ENCODE data around the gene IGF2BP3. TPM values are rescaled to one million over a fixed set of nuclear protein-coding genes. Genes with fewer than 3 reads are reported as not detected.

IGF2BP3 gene
- total RNA-seq, 4 donors from 2014 or later, result 0.15 TPM; not detected in 3

DNA sequence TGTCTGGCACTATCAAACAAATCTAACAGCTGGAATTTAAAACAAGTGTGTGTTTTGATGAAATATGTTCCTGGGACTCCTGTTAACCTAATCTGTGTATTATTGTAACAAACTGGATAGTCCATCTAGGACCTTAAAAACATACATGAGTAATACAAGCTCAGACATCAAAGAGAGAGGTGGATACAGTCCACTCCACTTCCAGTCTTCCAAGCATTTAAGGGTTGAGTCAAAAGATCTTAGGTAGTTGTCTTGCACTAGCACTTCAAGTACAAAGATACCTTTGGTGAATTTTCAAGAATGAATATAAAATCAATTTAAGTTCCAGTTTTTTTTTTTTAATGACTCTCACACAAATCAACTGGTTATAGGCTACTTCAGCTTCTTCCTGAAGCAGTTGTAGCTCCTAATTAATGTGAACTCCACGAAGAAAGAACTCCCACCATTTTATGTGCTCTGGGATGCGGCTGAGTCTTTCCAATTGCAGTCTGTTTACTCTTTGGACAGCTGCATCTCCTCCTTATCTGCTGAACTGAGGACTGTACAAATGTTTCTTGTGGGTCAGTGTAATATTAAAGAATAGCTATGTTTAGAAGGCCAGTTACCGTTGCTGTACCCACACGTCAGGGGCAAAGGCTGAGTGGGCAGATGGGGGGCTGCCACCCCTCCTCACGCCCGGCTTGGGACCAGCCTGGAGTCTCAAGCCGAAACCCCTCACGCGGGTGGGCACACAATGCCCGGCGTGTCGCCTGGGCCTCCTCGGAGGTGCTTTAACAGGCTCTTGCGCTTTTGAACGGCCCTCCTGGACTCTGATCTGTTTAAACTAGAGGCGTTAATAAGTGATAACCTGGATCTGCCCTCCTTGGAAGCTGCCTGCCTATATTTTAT lies 2.9 kb upstream of the IGF2BP3 start:
- no peak for DNase-seq (ENCODE audit: low spot score in 2 of 2)
- H3K4me3 ChIP-seq (ENCODE audit: low read depth, poor library complexity, severe bottlenecking), result no peak overlapping the region
- no peak for TF ChIP-seq POLR2A (IDR thresholded peaks at IDR 0.05)
- TF ChIP-seq, protein P1, sequence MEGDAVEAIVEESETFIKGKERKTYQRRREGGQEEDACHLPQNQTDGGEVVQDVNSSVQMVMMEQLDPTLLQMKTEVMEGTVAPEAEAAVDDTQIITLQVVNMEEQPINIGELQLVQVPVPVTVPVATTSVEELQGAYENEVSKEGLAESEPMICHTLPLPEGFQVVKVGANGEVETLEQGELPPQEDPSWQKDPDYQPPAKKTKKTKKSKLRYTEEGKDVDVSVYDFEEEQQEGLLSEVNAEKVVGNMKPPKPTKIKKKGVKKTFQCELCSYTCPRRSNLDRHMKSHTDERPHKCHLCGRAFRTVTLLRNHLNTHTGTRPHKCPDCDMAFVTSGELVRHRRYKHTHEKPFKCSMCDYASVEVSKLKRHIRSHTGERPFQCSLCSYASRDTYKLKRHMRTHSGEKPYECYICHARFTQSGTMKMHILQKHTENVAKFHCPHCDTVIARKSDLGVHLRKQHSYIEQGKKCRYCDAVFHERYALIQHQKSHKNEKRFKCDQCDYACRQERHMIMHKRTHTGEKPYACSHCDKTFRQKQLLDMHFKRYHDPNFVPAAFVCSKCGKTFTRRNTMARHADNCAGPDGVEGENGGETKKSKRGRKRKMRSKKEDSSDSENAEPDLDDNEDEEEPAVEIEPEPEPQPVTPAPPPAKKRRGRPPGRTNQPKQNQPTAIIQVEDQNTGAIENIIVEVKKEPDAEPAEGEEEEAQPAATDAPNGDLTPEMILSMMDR (IDR thresholded peaks at IDR 0.05), result no peak
- 32 to 34% methylated on average over 16 of the region's 16 CpGs for WGBS, 2 donors
- intact Hi-C loops (cut with DNase I; ENCODE audit: low total_unique reads), result no loop called here

DNA sequence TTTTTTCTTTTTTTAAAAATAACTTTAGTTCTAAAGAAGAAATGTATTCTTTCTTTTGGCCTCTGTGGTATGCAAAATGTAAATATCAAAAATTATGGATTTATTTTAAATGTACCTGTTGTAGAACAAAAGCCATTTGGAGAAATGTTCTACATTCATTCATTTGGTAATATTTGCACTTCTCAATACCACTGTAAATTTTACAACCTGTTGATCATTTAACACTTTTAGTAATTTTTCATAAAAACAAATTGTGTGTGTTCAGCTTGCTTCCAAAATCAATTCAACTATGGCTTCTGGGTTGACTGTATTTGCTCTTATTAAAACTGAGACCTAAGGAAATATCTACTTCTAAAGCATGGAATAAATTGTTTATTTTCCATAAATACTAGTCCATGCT lies 2.3 kb upstream of the IGF2BP3 start:
- TF ChIP-seq, protein P1 (IDR thresholded peaks at IDR 0.05), result no peak
- TF ChIP-seq POLR2A (IDR thresholded peaks at IDR 0.05), result no peak
- DNase-seq (ENCODE audit: low spot score in 2 of 2), result no peak
- intact Hi-C loops (cut with DNase I; ENCODE audit: low total_unique reads), result no loop called here
- H3K4me3 ChIP-seq (ENCODE audit: low read depth, poor library complexity, severe bottlenecking), result no peak overlapping the region

DNA sequence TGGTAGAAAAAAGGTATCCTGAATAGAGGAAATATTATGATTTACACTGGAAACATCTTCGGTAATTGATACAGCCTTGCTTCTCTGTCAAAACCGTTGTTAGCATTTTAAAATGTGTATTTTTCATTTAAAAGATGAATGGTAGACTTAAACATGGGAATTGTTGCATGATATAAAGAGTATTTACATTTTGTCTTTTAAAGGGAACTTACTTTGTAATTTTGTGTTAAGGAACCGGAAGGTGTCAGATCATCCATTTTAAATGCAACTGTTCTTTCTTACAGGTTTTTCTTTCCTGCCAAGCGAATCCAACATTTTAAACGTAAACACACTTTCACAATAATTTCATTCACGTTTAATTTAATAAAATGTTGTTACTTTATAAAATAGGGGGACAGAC lies 1.8 kb upstream of the IGF2BP3 start:
- 74 to 77% methylated on average over 6 of the region's 6 CpGs for WGBS, 2 donors
- intact Hi-C loops (cut with DNase I; ENCODE audit: low total_unique reads), result no loop called here
- no peak for DNase-seq (ENCODE audit: low spot score in 2 of 2)
- TF ChIP-seq, protein P1 (IDR thresholded peaks at IDR 0.05), result no peak
- no peak for TF ChIP-seq POLR2A (IDR thresholded peaks at IDR 0.05)
- H3K4me3 ChIP-seq (ENCODE audit: low read depth, poor library complexity, severe bottlenecking), result no peak overlapping the region

DNA sequence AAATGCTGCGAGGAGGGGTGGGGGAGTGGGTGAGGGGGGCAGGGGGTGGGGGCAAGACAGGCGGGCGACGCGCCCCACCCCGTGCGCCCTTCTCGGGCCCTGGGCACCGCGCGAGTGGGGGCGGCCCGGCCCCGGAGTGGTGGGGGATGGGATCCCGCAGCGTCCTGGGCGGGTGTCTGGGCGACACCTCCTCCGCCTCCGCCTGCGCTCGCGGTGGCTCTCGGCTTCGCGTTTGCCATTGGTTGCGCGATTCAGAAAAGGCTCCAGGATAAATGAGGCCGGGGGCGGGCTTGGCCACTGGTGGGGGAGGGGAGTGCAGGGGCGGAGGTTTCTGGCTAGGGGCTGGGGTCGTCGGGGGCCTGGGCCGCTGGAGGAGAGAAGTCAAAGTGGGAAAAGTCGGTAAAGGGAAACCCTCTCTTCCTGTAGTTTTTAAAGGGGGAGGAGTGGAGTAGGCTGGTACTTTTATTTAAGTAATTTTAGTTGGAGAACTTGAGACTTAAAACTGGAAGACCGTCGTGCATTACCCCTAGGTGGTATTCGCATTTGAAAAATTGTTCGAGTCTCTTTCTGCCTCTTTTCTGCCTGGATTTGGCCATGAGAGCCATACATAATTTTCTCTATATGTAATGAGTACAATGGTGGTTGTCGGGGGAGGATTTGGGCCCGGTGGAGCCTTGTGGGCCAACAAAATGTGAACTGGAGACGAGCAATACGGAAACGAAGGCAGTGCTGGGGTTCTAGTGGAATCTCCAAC lies 992 bp upstream of the IGF2BP3 start:
- DNase-seq (ENCODE audit: low spot score in 2 of 2), result no peak
- intact Hi-C loops (cut with DNase I; ENCODE audit: low total_unique reads), result no loop called here
- 11 to 14% methylated on average over 34 to 43 of the region's 44 CpGs for WGBS, 2 donors
- TF ChIP-seq, protein P1 (IDR thresholded peaks at IDR 0.05), result no peak
- no peak for TF ChIP-seq POLR2A (IDR thresholded peaks at IDR 0.05)
- no peak overlapping the region for H3K4me3 ChIP-seq (ENCODE audit: low read depth, poor library complexity, severe bottlenecking)

DNA sequence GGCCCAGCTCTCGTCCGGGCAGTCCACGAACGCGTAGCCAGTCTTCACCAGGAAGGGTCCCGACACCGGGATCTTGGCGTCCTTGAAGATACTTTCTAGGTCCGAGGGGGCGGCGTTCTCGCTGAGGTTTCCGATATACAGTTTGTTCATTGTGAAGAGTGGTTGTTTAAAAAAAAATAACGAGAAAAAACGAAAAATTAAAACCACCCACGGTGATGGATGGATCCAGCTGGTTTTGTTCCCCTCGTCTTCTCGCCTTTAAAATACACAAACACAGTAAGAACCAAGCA lies 385 bp downstream of the IGF2BP3 start:
- 1 to 5% methylated on average over 17 to 18 of the region's 18 CpGs for WGBS, 2 donors
- intact Hi-C loops (cut with DNase I; ENCODE audit: low total_unique reads), result no loop called here
- no peak for DNase-seq (ENCODE audit: low spot score in 2 of 2)
- TF ChIP-seq, protein P1 (IDR thresholded peaks at IDR 0.05), result no peak
- TF ChIP-seq POLR2A (IDR thresholded peaks at IDR 0.05), result no peak
- H3K4me3 ChIP-seq (ENCODE audit: low read depth, poor library complexity, severe bottlenecking), result peak overlapping the region; percentile 6
